ENCODE measurements around the gene SS18. TPM values are rescaled to one million over a fixed set of nuclear protein-coding genes. Genes with fewer than 3 reads are reported as not detected.

Gene SS18
- total RNA-seq, 1 donor from 2014 or later: 99.7 TPM

- Mint-ChIP-seq H3K36me3 (ENCODE audit: low read depth) (no peaks in the 10 kb centered on the region), H3K4me1 (no peaks in the 10 kb centered on the region), H3K9me3 (no peaks in the 10 kb centered on the region), H3K4me3 (no peak overlapping the region), H3K27ac (no peak overlapping the region), H3K27me3 (peaks cover 16% of the 10 kb centered on the region)
- TF ChIP-seq, protein P1, sequence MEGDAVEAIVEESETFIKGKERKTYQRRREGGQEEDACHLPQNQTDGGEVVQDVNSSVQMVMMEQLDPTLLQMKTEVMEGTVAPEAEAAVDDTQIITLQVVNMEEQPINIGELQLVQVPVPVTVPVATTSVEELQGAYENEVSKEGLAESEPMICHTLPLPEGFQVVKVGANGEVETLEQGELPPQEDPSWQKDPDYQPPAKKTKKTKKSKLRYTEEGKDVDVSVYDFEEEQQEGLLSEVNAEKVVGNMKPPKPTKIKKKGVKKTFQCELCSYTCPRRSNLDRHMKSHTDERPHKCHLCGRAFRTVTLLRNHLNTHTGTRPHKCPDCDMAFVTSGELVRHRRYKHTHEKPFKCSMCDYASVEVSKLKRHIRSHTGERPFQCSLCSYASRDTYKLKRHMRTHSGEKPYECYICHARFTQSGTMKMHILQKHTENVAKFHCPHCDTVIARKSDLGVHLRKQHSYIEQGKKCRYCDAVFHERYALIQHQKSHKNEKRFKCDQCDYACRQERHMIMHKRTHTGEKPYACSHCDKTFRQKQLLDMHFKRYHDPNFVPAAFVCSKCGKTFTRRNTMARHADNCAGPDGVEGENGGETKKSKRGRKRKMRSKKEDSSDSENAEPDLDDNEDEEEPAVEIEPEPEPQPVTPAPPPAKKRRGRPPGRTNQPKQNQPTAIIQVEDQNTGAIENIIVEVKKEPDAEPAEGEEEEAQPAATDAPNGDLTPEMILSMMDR (IDR thresholded peaks at IDR 0.05): no peak
- DNase-seq (no peak), ATAC-seq (ENCODE audit: low read depth) (no peak)
- ChIA-PET CTCF (no interaction called here), POLR2A (no interaction called here)
- intact Hi-C loops (cut with micrococcal nuclease): no loop called here
These were observed 107.5 kb downstream of the SS18 start for GRCh38 chr18:25982961-25983360.

DNA sequence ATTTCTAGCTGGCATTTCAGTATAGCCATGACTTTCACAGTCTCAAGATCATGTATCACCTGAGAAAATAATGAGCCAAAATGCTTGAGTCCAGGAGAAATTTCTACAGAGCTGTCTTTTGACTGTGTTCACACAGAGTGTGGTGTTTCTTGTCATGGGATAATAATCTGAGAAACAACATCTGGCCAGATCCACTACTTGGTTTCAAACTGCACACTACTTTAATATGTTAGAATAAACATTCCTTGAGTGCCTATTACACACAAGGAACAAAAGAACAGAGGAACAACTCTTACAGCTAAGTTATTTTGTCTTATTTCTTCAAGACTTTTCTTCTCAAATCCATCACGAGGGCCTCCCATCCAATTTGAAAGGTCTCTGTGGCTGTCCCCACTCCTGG lies 108.3 kb downstream of the SS18 start:
- Mint-ChIP-seq H3K9me3 (no peaks in the 10 kb centered on the region), H3K36me3 (ENCODE audit: low read depth) (no peaks in the 10 kb centered on the region), H3K27ac (no peak overlapping the region), H3K4me1 (no peaks in the 10 kb centered on the region), H3K27me3 (peaks cover 16% of the 10 kb centered on the region), H3K4me3 (no peak overlapping the region)
- TF ChIP-seq, protein P1 (IDR thresholded peaks at IDR 0.05): no peak
- no peak for DNase-seq
- no peak for ATAC-seq (ENCODE audit: low read depth)
- ChIA-PET POLR2A (interaction anchor here (0.7 kb wide), 1 partner anchor 789 kb away, joined by 3 read pairs; no protein-coding TSS in a partner anchor), CTCF (no interaction called here)
- intact Hi-C loops (cut with micrococcal nuclease): no loop called here

DNA sequence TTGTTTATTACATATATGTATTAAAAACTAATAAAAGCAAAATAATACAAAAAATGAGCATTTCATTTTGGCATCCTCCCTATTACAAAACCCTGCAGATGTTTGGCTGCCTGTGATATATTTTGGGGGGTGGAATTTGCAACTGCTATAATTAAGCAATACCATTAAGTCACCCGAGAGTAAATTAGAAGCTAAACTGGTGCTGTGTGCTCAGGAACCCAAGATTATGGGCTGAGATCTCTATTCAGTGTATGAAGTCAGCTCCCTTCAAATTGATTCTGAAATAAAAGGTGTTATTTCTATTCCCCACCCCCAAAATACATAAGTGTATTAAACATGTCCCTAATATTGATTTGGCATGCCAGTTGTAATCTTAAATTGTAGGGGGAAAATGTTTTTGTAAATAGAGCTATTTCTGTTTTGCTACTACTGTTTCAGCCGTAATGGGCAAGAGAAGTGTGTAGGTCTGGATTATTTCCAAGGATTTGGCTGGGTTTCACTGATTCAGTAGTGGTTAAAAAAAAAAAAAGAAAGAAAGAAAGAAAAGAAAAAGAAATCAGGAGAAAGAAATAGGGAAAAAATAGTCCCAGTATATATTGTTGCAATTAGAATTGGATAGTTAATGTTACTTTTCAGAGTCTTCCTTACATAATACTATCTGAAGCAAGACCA lies 110.9 kb downstream of the SS18 start:
- H3K4me3 Mint-ChIP-seq: no peak overlapping the region
- TF ChIP-seq, protein P1 (IDR thresholded peaks at IDR 0.05): no peak
- no peak overlapping the region for H3K27ac Mint-ChIP-seq
- H3K27me3 Mint-ChIP-seq: peaks cover 12% of the 10 kb centered on the region
- intact Hi-C loops (cut with micrococcal nuclease): no loop called here
- no peaks in the 10 kb centered on the region for H3K36me3 Mint-ChIP-seq (ENCODE audit: low read depth)
- ChIA-PET CTCF (no interaction called here), POLR2A (no interaction called here)
- no peaks in the 10 kb centered on the region for H3K9me3 Mint-ChIP-seq
- DNase-seq: no peak
- ATAC-seq (ENCODE audit: low read depth): no peak
- H3K4me1 Mint-ChIP-seq: no peaks in the 10 kb centered on the region

DNA sequence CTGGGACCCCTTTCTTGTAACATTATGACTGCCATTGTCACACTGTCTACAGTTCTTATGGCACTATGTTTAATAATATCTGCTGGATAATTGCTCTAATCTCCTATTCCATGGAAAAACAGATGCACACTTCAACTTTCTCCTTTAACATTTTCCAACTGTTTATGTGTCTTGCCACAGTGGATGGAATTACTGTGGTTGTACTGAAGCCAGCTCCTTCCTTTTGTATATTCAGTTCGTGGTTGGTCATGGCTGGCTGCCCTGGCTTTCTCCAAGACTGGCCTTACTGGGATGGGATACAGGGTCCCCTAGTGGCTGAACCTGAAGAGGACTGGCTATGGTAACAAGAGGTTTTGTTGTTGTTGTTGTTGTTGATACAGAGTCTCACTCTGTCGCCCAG lies 113.9 kb downstream of the SS18 start:
- Mint-ChIP-seq H3K36me3 (ENCODE audit: low read depth) (no peaks in the 10 kb centered on the region), H3K9me3 (peaks cover 3% of the 10 kb centered on the region), H3K27ac (no peak overlapping the region), H3K27me3 (peaks cover 5% of the 10 kb centered on the region), H3K4me3 (no peak overlapping the region), H3K4me1 (no peaks in the 10 kb centered on the region)
- POLR2A ChIA-PET: no interaction called here
- ATAC-seq (ENCODE audit: low read depth) (no peak), DNase-seq (no peak)
- CTCF ChIA-PET: no interaction called here
- intact Hi-C loops (cut with micrococcal nuclease): no loop called here
- TF ChIP-seq, protein P1 (IDR thresholded peaks at IDR 0.05): no peak

DNA sequence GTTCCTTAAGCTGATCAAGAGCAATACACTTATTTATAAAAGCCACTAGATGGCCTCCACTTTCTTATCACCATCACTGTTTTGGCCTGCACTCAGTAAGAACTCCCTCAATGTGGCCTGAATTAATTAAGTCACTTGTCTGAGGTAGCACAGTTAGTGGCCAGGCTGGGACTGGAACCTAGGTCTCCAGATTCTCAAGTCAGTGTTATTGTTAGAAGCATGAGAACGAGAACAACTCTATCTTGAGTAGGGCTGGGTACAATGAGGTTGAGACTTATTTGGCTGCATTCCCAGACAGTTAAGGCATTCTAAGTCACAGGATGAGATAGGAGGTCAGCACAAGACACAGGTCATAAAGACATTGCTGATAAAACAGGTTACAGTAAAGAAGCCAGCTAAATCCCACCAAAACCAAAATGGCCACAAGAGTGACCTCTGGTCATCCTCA lies 115.8 kb downstream of the SS18 start:
- intact Hi-C loops (cut with micrococcal nuclease): no loop called here
- Mint-ChIP-seq H3K27ac (no peak overlapping the region), H3K4me1 (no peaks in the 10 kb centered on the region), H3K4me3 (no peak overlapping the region), H3K27me3 (peaks cover 4% of the 10 kb centered on the region), H3K36me3 (ENCODE audit: low read depth) (no peaks in the 10 kb centered on the region), H3K9me3 (peaks cover 4% of the 10 kb centered on the region)
- TF ChIP-seq, protein P1 (IDR thresholded peaks at IDR 0.05): no peak
- ChIA-PET CTCF (no interaction called here), POLR2A (no interaction called here)
- DNase-seq: no peak
- no peak for ATAC-seq (ENCODE audit: low read depth)

Other genes starting within 250 kb of the SS18 start
- 0.89 and 0.93 TPM in 2 replicates for gene PSMA8, start 43.3 kb upstream of the SS18 start, total RNA-seq
- gene TAF4B, start 135.8 kb upstream of the SS18 start, total RNA-seq: 11.6 and 13.4 TPM in 2 replicates